Measurements from ENCODE around the gene RHBDL3. TPM values are rescaled to one million over a fixed set of nuclear protein-coding genes. Genes with fewer than 3 reads are reported as not detected.

Gene RHBDL3
- total and polyA plus RNA-seq, 10 of the 15 experiments (the other 5 are each of a cell fraction or from before 2014, with no cell fraction given): 0.04 to 0.24 (median 0.04) TPM; not detected in 5

DNA sequence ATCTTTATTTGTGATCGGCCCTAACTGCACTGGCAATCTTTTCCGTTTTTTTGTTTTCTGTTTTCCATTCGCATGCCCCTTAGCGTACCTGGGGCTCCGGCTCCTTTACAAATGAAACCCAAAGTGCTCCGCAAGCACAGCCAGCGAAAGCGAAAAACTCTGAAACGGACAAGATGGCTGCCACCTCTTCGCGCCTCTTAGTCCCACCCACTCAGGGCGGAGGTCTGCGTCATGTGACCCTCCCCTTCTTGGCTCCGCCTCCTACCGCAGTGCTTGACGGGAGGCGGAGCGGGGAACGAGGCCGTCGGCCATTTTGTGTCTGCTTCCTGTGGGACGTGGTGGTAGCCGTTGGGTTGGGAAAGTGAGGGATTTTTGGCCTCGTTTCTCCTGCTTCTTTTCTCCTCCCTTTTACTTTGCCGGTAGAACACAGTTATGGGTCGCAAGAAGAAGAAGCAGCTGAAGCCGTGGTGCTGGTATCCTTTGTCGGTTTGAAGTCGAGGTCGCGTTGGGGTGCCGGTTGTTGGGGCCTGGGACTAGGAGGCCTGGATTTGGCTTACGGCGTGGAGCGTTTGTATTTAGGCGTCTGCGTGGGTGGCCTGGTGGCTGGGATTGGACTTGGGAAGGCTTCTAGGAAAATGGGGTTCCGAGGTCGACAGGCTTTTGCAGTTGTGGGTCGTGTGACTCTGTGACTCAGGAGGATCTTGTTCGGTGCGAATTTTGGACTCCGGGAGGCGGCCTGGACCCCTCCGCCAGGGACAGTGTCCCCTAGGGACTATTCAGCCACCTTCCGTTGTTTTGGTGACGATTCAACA, 84.4 kb downstream of the RHBDL3 start, which contains the start of gene ZNF207 (continued):
- TF ChIP-seq SPI1 (IDR thresholded peaks at IDR 0.05; ENCODE audit: borderline replicate concordance, insufficient read depth, low read depth, low read length) (no peak), TBL1XR1 (IDR thresholded peaks at IDR 0.05; ENCODE audit: low read depth, low read length) (no peak), TCF7 (IDR thresholded peaks at IDR 0.05; ENCODE audit: borderline replicate concordance) (no peak), ZZZ3 (IDR thresholded peaks at IDR 0.05; ENCODE audit: control insufficient read depth, insufficient read length, low read depth) (no peak), ELK1 (IDR thresholded peaks at IDR 0.05; ENCODE audit: low read depth, low read length) (no peak; the same call in 1 of the 2 replicates), NBN (IDR thresholded peaks at IDR 0.05) (peak; percentile 87), LARP7 (IDR thresholded peaks at IDR 0.05) (no peak), HDAC6 (IDR thresholded peaks at IDR 0.05; ENCODE audit: unreplicated experiment) (peak; percentile 63), IKZF1 (conservative IDR thresholded peaks at IDR 0.05) (peak; percentile 81), FOS (IDR thresholded peaks at IDR 0.05; ENCODE audit: borderline replicate concordance, extremely low read depth, insufficient read length) (no peak), CEBPB (IDR thresholded peaks at IDR 0.05; ENCODE audit: borderline replicate concordance in 1 of 2, low read depth in 2 of 2, low read length in 2 of 2) (no peak), FOXM1 (IDR thresholded peaks at IDR 0.05; ENCODE audit: low read depth, low read length) (no peak), ASH2L (IDR thresholded peaks at IDR 0.05; ENCODE audit: borderline replicate concordance, low read depth) (0 out of 2 replicates have a peak, but pooled peaks have one; percentile 0), RAD21 (IDR thresholded peaks at IDR 0.05; ENCODE audit: insufficient read depth, low read depth, low read length) (no peak), STAT1 (conservative IDR thresholded peaks at IDR 0.05) (peak; percentile 36; the same call in 1 of the 2 replicates), CTCF (IDR thresholded peaks at IDR 0.05 in 2 of 3, conservative IDR thresholded peaks at IDR 0.05 in 1 of 3; ENCODE audit: control insufficient read depth in 2 of 3, extremely low read depth in 1 of 3, insufficient read depth in 1 of 3, low read depth in 3 of 3, low read length in 3 of 3) (no peak), CBX5 (IDR thresholded peaks at IDR 0.05; ENCODE audit: low read depth) (no peak), ZBED1 (IDR thresholded peaks at IDR 0.05; ENCODE audit: borderline replicate concordance) (peak; percentile 45), MEF2A (IDR thresholded peaks at IDR 0.05; ENCODE audit: insufficient read depth, low read depth, low read length) (no peak)
- TF ChIP-seq, protein P1, sequence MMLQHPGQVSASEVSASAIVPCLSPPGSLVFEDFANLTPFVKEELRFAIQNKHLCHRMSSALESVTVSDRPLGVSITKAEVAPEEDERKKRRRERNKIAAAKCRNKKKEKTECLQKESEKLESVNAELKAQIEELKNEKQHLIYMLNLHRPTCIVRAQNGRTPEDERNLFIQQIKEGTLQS (IDR thresholded peaks at IDR 0.05; ENCODE audit: borderline replicate concordance, extremely low read depth, low read depth, low read length): peak; percentile 68; the same call in 1 of the 2 replicates
- TF ChIP-seq, protein P2, sequence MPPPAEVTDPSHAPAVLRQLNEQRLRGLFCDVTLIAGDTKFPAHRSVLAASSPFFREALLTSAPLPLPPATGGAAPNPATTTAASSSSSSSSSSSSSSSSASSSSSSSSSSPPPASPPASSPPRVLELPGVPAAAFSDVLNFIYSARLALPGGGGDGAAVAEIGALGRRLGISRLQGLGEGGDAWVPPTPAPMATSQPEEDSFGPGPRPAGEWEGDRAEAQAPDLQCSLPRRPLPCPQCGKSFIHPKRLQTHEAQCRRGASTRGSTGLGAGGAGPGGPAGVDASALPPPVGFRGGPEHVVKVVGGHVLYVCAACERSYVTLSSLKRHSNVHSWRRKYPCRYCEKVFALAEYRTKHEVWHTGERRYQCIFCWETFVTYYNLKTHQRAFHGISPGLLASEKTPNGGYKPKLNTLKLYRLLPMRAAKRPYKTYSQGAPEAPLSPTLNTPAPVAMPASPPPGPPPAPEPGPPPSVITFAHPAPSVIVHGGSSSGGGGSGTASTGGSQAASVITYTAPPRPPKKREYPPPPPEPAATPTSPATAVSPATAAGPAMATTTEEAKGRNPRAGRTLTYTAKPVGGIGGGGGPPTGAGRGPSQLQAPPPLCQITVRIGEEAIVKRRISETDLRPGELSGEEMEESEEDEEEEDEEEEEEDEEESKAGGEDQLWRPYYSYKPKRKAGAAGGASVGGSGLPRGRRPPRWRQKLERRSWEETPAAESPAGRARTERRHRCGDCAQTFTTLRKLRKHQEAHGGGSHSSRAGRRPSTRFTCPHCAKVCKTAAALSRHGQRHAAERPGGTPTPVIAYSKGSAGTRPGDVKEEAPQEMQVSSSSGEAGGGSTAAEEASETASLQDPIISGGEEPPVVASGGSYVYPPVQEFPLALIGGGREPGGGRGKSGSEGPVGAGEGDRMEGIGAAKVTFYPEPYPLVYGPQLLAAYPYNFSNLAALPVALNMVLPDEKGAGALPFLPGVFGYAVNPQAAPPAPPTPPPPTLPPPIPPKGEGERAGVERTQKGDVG (CRISPR knock-in tag; IDR thresholded peaks at IDR 0.05): no peak
